GM21528 (cell line): ENCODE data around the gene EOGT.

Experiments used
- ATAC-seq: cut with Tn5 transposase; IDR thresholded peaks from one replicate; pipeline ENCODE4 v1.9.1; 2021; ENCODE audit warnings: mild to moderate bottlenecking, moderate library complexity; ENCODE audit not compliant: unreplicated experiment, low FRiP score

EOGT gene

DNA sequence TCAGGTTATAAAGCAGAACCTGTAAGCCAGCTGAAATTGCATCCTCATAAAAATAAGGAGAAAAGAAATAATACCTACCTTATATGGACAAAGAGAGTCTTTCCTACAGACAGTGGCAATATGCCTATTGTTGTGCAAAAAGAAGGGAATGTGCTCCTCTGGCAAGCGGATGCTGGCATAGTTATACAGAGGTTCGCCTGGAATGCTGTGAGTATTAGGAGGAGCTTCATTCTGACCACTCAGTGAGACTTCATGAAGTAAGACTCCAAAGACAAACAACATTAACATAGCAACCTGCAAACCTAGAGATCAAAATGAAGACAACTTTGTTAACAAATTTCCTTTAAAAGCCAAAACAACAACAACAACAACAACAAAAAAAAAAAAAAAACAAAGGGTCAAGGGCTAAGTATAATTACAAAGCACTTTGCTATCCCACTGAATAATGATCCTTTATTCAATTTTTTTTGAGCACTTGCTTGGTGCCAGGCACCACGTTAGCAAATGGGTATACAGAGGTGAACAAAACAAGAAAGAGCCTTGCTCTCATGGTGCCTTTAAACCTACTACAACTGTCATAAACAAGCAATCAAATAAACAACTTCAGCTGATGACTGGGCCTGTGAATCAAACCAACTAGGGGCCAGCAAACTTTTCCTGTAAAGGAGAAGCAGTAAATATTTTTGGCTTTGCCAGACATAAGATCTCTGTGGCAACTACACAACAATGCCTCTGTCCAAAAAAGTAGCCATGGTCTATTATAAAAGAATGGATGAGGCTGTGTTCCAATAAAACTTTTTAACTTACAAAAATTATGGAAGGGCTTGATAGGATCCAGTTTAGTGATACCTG lies 3.7 kb downstream of the EOGT start:
- ATAC-seq: no peak

DNA sequence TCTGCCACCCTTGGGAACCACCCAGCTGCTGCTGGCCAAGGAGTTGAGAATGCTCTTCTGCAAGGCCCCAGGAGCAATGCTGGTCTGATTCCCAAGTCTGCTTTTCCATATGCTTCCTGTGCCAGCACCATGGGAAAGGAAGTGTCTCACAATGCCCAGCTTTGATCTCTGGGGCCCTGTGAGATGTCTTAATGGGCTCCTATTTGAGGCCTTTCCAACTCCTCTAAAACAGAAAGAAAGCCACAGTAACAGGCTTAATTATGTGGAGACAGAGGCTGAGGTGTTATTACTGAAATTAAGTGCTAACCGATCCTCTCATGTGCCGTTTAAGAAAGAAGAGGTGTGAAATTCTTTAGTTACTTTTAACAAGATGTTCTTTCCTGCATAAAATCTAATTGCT lies 4.5 kb downstream of the EOGT start:
- no peak for ATAC-seq

DNA sequence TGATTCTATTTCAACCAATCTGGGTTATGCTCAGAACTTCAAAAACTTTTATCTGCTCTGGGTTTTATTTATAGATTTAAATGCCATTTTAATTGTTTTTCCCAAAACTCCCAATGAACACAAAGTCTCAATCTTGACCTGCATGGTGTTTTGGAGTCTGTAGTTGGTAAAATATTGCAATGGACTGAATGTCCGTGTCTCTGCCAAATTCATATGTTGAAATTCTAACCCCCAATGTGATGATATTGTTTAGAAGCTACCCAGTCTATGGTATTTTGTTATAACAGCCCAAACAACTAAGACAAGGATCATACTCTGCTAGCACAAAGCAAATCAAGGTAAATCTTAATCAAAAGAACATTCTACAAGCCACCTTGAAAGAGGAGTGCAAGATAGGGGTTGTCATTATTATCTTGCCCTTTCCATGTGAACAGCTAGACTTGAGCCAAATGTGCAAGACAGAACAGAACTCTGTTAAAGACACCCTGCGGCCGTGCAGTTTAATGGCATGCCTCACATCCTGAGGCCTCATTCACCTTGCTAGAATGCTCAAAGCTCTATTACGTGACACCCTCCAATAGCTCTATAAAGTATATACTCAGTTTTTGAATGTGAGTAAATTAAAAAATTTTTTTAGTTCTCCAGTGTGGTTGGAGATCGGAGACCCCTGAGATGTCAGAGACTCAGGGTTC lies 7.5 kb downstream of the EOGT start:
- ATAC-seq: no peak

GRCh38 chr3:69005071-69005790 lies 8.3 kb downstream of the EOGT start:
- no peak for ATAC-seq

DNA sequence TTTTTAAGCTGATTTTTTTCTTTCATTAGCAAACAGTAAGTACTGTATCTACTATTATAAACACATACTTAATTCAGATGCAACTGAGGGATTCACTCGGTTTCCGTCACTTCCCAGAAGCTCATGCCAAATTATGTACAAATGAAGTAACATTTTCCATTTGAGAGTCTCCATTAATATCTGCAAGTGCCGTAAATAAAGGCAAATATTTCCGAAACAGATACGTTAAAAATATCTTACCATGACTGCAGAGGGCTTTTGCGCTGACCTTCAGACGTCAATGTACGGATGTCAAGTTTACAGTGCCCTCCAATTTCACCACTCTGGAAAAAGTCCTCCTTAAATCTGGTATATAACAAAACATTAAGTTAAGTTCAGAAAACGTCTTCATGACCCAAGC lies 9.3 kb downstream of the EOGT start:
- ATAC-seq: no peak

- ATAC-seq: no peak
Observed at GRCh38 chr3:68999605-69000004, 13.9 kb downstream of the EOGT start.

DNA sequence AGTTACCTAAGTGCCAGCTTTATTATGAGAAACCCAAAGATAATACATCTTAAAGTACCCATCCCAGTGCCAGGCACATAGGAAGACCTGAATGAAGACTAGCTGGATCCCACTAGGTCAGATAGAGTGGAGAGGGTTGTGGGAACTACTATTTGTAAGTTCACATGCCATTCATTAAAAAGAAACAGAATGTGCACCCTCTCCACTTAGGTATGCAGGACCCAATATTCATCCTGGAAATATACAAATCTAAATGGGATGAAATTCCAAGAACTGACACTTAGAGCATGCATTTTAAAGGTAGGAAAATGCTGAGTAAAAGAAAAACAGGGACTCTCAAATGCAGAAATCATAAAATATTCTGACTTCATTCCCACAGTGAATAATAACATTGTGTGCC lies 14.3 kb downstream of the EOGT start:
- ATAC-seq: no peak

GRCh38 chr3:68997887-68998286 lies 15.6 kb downstream of the EOGT start:
- no peak for ATAC-seq

- no peak for ATAC-seq
Observed at GRCh38 chr3:68996356-68996995, 17.0 kb downstream of the EOGT start.

DNA sequence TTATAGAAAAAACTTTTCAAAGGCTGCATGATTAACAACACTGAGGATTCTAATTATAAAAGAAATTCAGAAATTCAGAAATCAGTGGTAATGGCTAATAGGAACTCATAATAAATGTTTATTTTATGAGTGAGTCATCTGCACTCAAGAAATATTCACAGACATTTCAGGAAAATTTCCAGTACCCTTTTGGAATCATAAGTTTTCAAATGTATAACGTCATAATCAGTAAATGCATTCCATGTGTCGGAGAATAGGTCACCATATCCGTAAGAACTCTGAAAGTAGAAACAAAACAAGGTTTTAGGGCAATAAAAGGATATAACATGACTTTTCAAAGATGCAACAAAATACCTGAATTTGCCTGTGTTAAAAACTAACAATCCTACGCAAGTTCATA lies 24.7 kb downstream of the EOGT start:
- no peak for ATAC-seq

DNA sequence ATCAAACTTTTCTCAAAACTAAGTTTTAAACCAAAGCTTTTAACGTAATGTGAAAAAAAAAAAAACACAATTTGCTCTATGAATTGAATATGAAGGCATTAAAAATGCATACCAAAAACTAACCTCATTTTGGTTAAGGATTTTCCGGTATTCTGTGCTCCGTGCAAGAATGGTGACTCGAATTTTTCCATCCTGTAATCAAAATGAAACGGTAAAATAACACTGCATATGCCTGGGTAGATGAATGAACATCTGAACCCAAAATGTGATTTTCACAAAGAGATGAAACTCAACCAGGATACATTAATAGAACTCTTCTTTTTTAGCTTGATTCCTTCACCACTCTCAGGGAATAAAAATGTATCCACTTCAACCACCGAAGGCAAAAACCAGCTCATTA lies 26.2 kb downstream of the EOGT start:
- ATAC-seq: no peak

- no peak for ATAC-seq
Observed at GRCh38 chr3:68986496-68987208, 26.8 kb downstream of the EOGT start.

DNA sequence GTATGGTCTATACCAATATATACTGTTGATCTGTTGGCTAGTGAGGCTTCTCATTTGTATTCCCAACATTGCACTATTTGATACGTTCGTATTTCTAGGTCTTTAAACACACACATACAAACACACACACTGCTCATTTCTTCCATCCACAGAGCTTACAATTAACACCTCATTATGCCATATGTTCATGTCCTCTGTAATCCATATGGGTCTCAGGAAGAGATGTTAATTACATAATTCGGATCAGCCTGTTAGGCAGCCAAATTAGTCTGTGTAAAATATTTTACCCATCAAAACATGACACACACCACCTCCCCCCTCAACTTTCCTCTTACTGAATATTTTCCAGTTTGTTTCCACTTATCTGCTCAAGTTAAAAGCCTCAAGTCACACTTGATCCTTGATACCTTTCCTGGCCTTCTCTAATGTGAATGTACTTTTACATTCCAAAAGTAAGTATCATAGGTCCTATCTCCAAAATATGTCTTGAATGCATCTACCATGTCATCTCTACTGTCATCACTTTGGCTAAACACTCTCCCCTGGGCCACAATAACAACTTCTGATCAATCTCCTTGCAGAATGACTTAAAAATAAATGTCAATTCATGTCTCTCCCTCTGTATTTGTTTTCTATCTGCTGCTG lies 28.2 kb downstream of the EOGT start:
- no peak for ATAC-seq

- no peak for ATAC-seq
Observed at GRCh38 chr3:68984011-68984530, 29.4 kb downstream of the EOGT start.

GRCh38 chr3:68977486-68978167 lies 35.9 kb downstream of the EOGT start:
- ATAC-seq: no peak

DNA sequence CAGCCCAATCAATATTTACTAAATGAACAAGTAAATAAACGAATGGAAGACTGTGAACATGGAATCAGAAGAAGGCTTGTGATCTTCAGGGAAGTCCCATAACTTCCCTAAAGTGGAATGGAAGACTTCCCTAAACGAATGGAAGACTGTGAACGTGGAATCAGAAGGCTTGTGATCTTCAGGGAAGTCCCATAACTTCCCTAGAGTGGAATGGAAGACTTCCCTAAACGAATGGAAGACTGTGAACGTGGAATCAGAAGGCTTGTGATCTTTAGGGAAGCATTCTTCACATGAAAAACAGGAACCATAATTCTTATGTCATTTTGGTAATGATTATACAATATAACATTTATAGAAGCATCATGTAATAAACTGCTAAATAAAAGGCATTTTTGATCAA lies 38.8 kb downstream of the EOGT start:
- no peak for ATAC-seq

DNA sequence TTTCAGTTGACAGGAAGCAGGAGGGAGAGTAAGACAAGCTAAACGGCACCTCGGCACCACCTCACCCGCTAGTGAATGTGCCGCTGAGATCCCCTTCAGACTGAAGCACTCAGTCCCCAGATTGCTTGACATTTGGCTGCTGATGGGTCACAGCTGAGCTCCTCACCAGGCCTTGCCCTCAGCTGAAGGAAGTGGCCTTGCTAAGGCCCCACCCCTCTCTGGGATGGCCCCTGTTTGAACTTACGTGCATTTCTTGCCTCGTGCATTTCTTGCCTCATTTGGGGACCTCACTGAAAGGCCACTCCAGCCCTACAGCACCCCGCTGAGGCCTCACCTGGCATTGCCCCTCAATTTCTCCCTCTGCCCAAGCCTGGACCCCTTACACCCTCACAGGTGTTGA lies 39.8 kb downstream of the EOGT start:
- no peak for ATAC-seq

DNA sequence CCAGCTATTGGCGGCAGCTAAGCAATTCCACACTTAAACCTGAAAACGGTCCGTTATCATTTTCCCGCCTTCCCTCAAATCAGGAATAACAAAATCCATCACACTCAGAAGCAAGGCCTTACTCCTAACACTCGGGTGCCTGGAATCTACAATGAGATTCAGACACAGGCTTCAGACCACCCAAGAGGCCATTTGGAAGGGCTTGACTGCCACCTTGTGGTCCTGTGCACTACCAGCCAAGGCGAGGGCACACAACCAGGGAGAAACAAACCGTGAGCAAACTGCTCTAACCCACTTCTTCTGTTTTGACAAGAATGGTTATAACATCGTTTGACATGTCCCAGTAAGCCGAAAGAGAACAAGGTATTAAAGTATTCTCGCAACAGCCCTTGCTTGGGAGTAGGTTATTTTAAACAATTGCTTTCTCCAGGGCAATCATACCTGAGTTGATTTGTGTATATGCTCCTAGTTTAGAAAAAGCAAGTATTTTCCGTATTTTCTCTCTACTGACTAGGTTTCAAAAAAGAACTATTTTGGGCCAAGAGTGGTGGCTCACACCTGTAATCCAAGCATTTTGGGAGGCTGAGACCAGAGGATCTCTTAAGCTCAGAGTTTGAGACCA lies 41.0 kb downstream of the EOGT start:
- ATAC-seq: peak; percentile 60

GRCh38 chr3:68964694-68965093 lies 48.8 kb downstream of the EOGT start:
- ATAC-seq: no peak
